Lung (tissue), 12 donors: Measurements from ENCODE around the gene PLIN5. TPM values are rescaled to one million over a fixed set of nuclear protein-coding genes. Genes with fewer than 3 reads are reported as not detected.

Experiments
- ATAC-seq: fragments of 200-7000 bp; cut with Tn5 transposase; one replicate; pipeline ENCODE4 v1.9.1; 2020; ENCODE audit warnings: moderate number of reproducible peaks; ENCODE audit not compliant: insufficient read depth, low FRiP score
- DNase-seq, 3 donors: peaks; one replicate each; pipeline ENCODE4 v3.0.0-alpha.2; 2013 to 2017
- H3K27ac ChIP-seq, 2 donors: one replicate each; pipeline ENCODE4 v1.5.1; 2013; ENCODE audit warnings: mild to moderate bottlenecking in 2 of 2, moderate library complexity in 2 of 2, control low read depth in 1 of 2, inconsistent platforms in 1 of 2, low read depth in 1 of 2, low read length in 1 of 2
- H3K27me3 ChIP-seq, 3 donors: one replicate each; pipeline ENCODE4 v1.5.1; 2013; ENCODE audit warnings: low read length in 2 of 3; ENCODE audit not compliant: control insufficient read depth in 3 of 3, insufficient read depth in 3 of 3
- H3K36me3 ChIP-seq, 4 donors: one replicate each; pipeline ENCODE4 v1.5.1; 2013; ENCODE audit warnings: low read length in 4 of 4, mild to moderate bottlenecking in 1 of 4, moderate library complexity in 1 of 4; ENCODE audit not compliant: control insufficient read depth in 4 of 4, insufficient read depth in 4 of 4
- H3K4me1 ChIP-seq, 5 donors: one replicate each; pipeline ENCODE4 v1.5.1; 2013; ENCODE audit warnings: low read length in 5 of 5, mild to moderate bottlenecking in 2 of 5, moderate library complexity in 1 of 5; ENCODE audit not compliant: control insufficient read depth in 5 of 5, insufficient read depth in 5 of 5
- H3K4me3 ChIP-seq: one replicate; pipeline ENCODE4 v1.5.1; 2013; ENCODE audit warnings: mild to moderate bottlenecking, control low read depth, moderate library complexity
- H3K9ac ChIP-seq, 2 donors: one replicate each; pipeline ENCODE4 v1.5.1; 2013; ENCODE audit warnings: low read length in 2 of 2, control low read depth in 1 of 2; ENCODE audit not compliant: insufficient read depth in 1 of 2
- H3K9me3 ChIP-seq, 4 donors: one replicate each; pipeline ENCODE4 v1.5.1; 2013; ENCODE audit warnings: low read length in 3 of 4, mild to moderate bottlenecking in 1 of 4, moderate library complexity in 1 of 4; ENCODE audit not compliant: control insufficient read depth in 4 of 4, insufficient read depth in 3 of 4
- CTCF ChIP-seq: IDR thresholded peaks from 2 replicates; pipeline ENCODE4 v1.5.1; 2012; ENCODE audit warnings: mild to moderate bottlenecking; ENCODE audit errors: control extremely low read depth, extremely low read depth
- WGBS, 2 donors: extraction: QIAGEN DNeasy Blood & Tissue Kit; methylation state at CpG; one replicate each; pipeline ENCODE4 v1.1.7; 2013; 5-methylcytosine and 5-hydroxymethylcytosine counted together
- polyA plus RNA-seq, 2 donors: library from polyadenylated mRNA; stranded (reverse); fragments of 200-250 nt; gene quantifications; one replicate each; pipeline ENCODE4 v1.2.1, GENCODE V29; 2013
- total RNA-seq, 2 donors: library from RNA; depleted of rRNA in 1 of 2; stranded (reverse); fragments of >200 nt in 1 of 2; gene quantifications; one replicate each; pipeline ENCODE4 v1.2.1, GENCODE V29; 2014 to 2021
- donor health status: control.
- donor health status: control.
- donor health status: Bipolar disorder and iron deficiency.
- donor health status: healthy.
- donor health status: DM: yes; HTN: yes; CAD: no.

The PLIN5 gene
- total and polyA plus RNA-seq, 4 donors: 7.5 to 37.3 (median 24.5) TPM

DNA sequence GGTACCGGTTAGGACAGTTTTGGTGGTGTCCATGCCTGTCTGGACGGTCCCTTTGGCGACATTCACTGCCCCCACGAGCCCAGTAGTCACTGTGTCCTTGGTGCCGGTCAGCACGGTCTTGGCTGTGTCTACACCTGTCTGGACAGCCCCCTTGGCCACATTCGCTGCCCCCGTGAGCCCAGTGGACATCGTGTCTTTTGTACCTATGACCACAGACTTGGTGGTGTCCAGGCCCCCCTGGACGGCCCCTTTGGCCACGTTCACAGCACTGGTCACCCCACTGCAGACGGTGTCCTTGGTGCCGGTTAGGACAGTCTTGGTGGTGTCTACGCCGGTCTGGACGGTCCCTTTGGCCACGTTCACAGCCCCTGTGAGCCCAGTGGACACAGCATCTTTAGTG, 23.0 kb downstream of the PLIN5 start:
- DNase-seq: no peak
- no peak for TF ChIP-seq CTCF

DNA sequence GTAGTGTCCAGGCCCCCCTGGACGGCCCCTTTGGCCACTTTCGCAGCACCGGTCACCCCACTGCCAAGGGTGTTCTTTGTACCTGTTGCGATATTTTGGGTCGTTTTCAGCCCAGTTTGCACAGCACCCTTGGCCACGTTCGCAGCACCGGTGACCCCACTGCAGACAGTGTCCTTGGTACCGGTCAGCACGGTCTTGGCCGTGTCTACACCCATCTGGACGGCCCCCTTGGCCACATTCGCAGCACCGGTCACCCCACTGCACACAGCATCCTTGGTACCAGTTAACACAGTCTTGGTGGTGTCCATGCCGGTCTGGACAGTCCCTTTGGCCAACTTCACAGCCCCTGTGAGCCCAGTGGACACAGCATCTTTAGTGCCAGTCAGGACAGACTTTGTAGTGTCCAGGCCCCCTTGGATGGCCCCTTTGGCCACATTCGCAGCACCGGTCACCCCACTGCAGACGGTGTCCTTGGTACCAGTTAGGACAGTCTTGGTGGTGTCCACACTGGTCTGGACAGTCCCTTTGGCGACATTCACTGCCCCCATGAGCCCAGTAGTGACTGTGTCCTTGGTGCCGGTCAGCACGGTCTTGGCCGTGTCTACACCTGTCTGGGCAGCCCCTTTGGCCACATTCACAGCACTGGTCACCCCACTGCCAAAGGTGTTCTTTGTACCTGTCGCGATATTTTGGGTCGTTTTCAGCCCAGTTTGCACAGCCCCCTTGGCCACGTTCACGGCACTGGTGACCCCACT, 23.5 kb downstream of the PLIN5 start:
- no peak for DNase-seq
- H3K27ac ChIP-seq: no peak overlapping the region
- H3K9ac ChIP-seq: no peak overlapping the region
- no peak for ATAC-seq
- no peaks in the 10 kb centered on the region for H3K4me1 ChIP-seq
- H3K9me3 ChIP-seq: no peaks in the 10 kb centered on the region
- 89 to 93% methylated on average over 25 to 27 of the region's 27 CpGs for WGBS, 2 donors
- TF ChIP-seq CTCF: no peak
- no peak overlapping the region for H3K4me3 ChIP-seq
- no peaks in the 10 kb centered on the region for H3K27me3 ChIP-seq
- no peaks in the 10 kb centered on the region for H3K36me3 ChIP-seq

More for the DNA sequence above, 23.0 kb downstream of the PLIN5 start:
- Histone ChIP-seq H3K27ac (no peak overlapping the region), H3K9me3 (no peaks in the 10 kb centered on the region), H3K27me3 (no peaks in the 10 kb centered on the region), H3K36me3 (no peaks in the 10 kb centered on the region), H3K9ac (no peak overlapping the region), H3K4me1 (no peaks in the 10 kb centered on the region), H3K4me3 (no peak overlapping the region)
- WGBS, 2 donors: 89 to 91% methylated on average over 17 of the region's 17 CpGs
- ATAC-seq: no peak

DNA sequence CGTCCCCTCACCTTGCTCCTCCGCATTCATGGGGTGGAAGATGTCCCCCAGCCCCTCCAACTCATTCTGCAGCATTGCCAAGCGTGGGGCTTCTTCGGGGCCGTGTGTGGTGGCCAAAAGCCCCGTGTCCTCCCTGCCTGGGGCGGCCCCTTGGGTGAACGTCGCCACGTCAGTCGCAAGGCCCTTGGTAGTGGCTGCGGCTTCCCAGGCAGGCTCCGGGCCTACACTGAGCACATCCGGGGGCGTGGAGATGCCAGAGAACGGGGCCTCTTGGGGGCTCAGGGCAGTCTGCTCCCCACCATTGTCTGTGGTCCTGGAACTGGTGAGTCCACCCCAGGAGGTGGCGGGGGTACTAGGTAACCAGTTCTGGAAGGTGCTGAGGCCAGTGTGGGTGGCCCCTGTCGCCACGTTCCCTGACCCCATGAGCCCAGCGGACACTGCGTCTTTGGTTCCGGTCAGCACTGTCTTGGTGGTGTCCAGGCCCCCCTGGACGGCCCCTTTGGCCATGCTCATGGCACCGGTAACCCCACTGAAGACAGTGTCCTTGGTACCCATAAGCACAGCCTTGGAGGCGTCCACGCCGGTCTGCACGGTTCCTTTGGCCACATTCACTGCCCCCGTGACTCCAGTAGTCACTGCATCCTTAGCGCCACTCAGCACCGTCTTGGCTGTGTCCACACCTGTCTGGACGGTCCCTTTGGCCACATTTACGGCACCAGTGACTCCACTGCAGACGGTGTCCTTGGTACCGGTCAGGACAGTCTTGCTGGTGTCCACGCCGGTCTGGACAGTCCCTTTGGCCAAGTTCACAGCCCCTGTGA, 24.4 kb downstream of the PLIN5 start:
- ATAC-seq: no peak
- peaks cover 0 to 2% (median 0%) of the 10 kb centered on the region in 4 donors for H3K36me3 ChIP-seq
- no peak for DNase-seq
- 88% methylated on average over 37 of the region's 37 CpGs for WGBS, 2 donors
- no peak overlapping the region for H3K4me3 ChIP-seq
- H3K27me3 ChIP-seq: no peaks in the 10 kb centered on the region
- no peak overlapping the region for H3K9ac ChIP-seq
- no peaks in the 10 kb centered on the region for H3K4me1 ChIP-seq
- TF ChIP-seq CTCF: no peak
- no peak overlapping the region for H3K27ac ChIP-seq
- H3K9me3 ChIP-seq: no peaks in the 10 kb centered on the region
